Muscle of back (tissue), 11 donors: ENCODE data around the gene APMAP. TPM values are rescaled to one million over a fixed set of nuclear protein-coding genes. Genes with fewer than 3 reads are reported as not detected.
A peak's percentile ranks its signal among the peaks of the same experiment; 100 is the strongest.

Experiments used
- DNase-seq, 3 donors: peaks; one replicate each; pipeline versions ENCODE4 v3.0.0 to v3.0.0-alpha.2; 2013
- polyA plus RNA-seq, 10 donors: library from polyadenylated mRNA; unstranded; fragments of 120-200 nt; gene quantifications; one replicate each; pipeline ENCODE4 v1.2.1, GENCODE V29; 2013; ENCODE audit not compliant: insufficient read length in 10 of 10

APMAP gene
- polyA plus RNA-seq, 10 donors = 45.0 to 66.0 (median 52.9) TPM

DNA sequence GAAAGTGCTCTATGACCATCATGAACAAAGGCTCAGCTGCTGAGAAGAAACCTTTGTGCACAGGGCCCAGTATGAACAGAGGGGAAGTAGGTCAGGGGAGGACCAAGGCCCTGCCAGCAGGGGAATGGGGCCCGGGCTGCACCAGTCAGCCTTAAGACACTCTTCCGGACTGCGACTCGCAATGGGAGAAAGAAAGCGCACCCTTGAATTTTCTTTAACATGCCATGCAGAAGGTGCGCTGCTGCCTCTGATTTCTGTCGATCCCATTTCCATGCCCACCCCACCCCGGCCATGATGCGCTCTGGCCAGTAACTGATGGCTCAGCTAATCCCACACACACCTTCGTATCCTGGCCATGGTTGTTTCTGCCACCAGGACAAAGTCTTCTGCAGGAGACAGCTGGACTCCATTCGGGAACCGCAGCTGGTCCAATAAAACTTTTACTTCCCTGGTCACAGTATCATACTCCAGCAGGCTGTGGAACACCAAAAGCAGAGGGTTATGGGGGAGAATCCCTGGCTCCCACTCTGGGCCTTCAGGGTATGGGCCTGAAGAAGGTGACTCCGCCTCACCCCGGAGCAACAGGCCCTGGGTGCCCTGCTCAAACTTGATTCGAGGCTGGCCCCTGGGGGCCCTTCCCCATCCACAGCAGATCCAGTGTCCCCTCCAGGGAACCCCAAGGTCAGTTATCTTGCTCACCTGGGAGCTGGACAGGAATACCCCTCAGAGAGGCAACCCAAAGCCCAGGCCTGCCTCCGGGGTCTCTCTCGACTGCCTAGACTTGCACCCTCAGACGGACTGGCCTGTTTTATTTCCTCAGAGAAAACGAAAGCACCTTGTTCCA lies 23.1 kb downstream of the APMAP start:
- DNase-seq = no peak

DNA sequence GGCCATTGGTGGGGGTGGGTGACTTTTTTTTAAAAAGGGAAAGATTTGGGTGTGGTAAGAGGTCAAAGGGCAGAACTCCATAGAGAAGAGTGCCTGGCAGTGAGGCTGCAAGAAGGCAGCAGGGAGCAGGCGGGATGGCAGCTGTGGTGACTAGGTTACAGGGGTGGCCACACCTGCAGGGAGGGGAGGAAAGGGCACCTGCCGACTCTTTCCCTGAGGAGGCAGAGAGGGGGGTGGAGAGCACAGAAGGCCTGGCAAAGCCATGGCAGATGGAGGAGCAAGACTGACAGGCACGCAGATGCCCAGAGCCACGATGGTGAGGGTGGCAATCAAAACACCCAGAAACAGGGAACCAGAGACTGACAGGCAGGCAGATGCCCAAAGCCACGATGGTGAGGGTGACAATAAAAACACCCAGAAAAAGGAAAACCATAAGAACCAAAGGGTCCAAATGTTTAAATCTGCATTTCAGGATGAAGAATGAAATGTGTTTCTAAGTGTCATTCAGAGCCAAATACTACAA lies 24.2 kb downstream of the APMAP start:
- DNase-seq = no peak

- no peak for DNase-seq
Observed at GRCh38 chr20:24966317-24967012, 26.1 kb downstream of the APMAP start.

- peak in 2 of 3 donors; percentile 20 to 40 for DNase-seq
Observed at GRCh38 chr20:24965065-24965919, 27.3 kb downstream of the APMAP start.

- peak; percentile 75 to 86 (median 76) for DNase-seq
Observed at GRCh38 chr20:24964506-24964840, 28.1 kb downstream of the APMAP start.

GRCh38 chr20:24963672-24964505 lies 28.7 kb downstream of the APMAP start:
- no peak for DNase-seq

- no peak for DNase-seq
Observed at GRCh38 chr20:24962510-24962909, 30.0 kb downstream of the APMAP start.

DNA sequence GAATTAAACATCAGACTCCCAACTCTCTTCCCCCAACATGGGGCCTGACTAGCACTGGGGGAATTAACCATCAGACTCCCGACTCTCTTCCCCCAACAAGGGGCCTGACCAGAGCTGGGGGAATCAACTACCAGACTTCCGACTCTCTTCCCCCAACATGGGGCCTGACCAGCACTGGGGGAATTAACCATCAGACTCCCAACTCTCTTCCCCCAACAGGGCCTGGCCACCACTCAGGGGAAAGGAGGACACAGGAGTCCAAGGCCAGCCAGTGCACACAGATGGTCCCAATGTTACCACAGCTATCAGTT lies 30.4 kb downstream of the APMAP start:
- DNase-seq = no peak

DNA sequence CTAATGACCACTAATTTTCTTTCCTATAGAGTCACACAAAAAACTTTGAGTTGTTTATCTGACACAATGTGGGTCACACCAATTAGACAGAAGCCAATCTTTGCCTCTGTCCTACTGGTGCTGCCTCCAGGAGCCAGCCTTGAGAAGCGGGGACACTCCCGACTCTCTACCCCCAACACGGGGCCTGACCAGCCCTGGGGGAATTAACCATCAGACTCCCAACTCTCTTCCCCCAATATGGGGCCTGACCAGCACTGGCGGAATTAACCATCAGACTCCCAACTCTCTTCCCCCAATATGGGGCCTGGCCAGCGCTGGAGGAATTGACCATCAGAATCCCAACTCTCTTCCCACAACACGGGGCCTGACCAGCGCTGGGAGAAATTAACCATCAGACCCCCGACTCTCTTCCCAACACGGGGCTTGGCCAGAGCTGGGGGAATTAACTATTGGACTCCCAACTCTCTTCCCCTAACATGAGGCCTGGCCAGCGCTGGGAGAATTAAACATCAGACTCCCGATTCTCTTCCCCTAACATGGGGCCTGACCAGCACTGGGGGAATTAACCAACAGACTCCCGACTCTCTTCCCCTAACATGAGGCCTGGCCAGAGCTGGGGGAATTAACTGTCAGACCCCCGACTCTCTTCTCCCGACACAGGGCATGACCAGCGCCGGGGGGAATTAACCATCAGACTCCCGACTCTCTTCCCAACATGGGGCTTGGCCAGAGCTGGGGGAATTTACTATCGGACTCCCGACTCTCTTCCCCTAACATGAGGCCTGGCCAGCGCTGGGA lies 31.0 kb downstream of the APMAP start:
- no peak for DNase-seq

- DNase-seq = no peak
Observed at GRCh38 chr20:24960861-24961260, 31.7 kb downstream of the APMAP start.

DNA sequence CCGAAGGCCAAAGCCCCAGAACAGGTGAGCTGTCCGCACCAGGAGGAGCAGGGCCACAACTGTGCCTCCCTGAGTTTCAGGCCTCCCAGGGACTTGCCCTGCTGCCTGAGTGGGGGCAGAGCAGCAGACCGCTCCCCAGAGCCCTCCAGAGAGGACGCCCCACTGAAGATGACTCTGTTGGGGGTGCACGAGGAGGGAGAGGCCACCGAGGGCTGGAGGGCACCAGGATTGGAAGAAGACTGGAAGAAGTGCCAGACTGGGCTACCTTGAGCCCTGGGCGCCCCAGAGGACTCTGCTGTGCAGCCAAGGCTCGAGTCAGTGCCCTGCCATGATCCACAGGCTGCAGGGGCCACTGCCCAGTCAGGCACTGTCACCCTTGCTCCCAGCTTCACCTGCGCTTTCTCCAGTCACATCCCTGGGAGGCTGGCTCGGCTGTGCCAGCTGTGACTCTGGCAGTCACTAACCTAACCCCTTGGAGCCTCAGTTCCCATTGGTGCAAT lies 32.2 kb downstream of the APMAP start:
- DNase-seq = no peak

DNA sequence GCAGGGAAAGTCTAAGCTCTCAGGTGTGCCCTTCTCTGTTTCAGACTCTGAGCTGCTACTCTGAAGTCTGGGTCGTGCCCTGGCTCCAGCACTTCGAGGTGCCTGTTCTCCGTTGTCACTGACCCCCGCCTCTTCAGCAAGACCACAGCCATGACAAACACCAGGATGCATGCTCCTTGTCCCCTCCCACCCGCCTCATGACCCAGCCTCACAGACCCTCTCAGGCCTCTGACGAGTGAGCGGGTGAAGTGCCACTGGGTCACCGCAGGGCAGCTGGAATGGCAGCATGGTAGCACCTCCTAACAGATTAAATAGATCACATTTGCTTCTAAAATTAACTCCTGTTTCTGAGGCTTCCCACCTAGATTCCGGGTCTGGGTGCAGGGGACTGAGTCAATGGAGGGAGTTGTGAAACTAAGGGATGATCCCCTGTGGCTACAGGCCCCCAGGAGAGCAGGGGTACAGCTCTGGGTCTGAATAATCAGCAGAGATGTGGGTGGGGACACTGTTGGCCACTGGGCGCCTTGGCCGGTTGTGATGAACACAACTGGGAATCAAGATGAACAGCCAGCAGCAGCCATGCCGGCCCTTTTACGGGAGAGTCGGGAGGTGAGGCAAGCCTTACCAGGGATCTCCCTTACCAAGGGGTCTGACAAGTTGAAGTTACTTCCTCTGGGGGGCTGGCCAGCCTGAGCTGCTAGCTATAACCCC lies 32.8 kb downstream of the APMAP start:
- DNase-seq = no peak

DNA sequence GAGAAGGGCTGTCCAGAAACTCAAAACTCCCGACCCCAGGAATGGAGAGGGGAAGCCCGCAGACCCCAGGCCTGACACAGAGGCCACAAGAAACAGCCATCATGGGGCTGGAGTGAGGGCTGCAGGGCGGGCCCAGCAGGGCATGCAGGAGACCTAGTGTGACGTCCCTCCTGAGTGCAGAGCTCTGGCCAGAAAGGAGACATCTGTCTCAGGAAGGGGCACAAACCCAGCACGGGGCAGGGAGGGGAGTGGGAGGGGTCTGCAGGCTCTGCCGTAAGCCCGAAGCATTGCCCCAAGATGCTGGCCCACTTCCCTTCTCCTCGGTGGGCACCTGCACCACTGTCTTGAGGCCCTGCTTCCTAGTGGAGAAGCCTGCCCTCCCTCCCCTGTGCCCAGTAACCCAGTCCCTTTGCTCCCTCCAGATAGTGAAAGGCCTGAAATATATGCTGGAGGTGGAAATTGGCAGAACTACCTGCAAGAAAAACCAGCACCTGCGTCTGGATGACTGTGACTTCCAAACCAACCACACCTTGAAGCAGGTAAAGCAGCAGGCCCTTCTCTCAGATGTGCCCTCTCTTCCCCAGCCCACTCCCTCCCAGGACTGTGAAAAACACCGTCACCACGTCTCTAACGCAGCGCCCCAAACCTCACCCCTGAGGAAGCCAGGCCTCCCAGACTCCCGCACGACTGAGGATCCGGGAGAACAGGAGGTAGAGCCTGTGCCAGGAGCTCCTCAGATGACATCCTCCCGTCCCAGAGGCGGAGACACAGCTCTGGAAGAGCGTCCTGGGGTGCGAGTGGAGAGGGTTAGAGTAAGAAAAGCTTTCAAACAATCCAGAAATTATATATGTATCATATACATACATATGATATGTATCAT lies 33.8 kb downstream of the APMAP start:
- no peak for DNase-seq

DNA sequence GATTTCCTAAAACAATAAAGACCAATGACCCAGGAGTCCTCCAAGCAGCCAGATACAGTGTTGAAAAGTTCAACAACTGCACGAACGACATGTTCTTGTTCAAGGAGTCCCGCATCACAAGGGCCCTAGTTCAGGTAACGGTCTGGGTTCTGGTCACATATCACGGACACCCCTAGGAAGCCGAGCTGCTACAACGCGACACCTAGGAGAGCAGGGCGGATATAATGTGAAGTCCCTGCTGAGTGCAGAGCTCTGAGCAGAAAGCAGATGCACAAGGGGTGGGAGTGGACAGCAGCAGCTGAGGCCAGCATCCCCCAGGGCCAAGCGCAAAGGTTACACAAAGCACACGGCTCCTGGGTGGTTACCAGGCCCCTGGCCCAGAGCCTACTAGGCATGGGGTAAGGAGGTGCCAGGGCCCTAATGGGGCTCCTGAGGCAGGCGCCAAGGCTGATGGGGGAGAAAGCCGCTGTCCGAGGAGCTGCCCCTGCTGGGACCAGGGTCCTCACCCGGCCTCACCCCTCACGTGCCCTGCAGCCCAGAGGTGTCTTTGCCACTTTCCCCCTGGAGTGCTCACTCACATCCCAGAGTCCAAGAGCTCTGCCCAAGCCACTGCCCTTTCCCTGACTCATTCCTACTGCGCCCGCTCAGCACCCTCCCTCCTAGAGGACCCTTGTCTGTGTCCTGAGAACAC lies 35.1 kb downstream of the APMAP start:
- no peak for DNase-seq

- DNase-seq = no peak
Observed at GRCh38 chr20:24956001-24956841, 36.3 kb downstream of the APMAP start.

DNA sequence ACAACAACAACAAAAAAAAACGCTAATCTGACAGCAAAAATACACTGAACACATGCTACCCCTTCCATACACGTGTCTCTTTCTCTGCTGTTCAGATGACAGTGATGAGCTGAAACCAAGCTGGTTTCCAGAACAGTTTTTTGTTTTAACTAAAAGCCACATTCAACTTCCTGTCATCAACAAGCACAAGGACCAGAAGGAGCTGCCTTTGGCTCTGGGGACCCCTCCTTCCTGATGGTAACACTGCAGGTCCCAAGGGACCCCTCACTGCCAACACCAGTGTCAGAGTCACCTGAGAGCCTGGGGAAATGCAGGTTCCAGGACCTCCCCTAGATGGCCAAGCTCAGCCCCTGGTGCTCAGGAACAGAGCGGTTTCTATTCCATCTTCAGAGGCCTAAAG lies 37.5 kb downstream of the APMAP start:
- no peak for DNase-seq

DNA sequence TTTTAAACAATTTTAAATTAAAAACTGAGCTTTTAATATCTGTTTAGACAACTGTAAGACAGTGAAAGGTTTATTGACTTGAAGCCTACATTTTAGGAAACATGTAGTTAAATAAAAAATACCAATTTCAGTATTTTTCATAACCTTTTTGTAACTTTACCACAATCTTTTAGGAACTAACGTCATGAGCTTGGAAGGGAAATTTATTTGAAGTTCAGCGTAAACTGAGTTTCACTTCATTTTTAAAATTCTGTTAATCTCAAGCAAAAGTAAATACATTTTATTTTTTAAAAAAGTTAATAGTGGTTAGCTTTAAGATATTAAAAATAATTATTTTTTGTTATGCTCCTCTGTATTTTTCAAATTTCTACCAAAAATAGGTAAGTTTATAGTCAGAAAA lies 38.0 kb downstream of the APMAP start:
- no peak for DNase-seq
